HepG2 (cell line): ENCODE measurements around the gene ME2. TPM values are rescaled to one million over a fixed set of nuclear protein-coding genes. Genes with fewer than 3 reads are reported as not detected.

Source experiments
- polyA plus RNA-seq, 8 experiments: library from polyadenylated mRNA; depleted of rRNA in 3 of 8; stranded (reverse) in 7 of 8; unstranded in 1 of 8; fragments of >200 nt; fragmentation: Illumina TruSeq in 4 of 8; extraction: Trizol in 4 of 8; gene quantifications; 2 replicates each; pipeline versions ENCODE4 v1.2.1 to v1.2.3, GENCODE V29; 2011 to 2016; ENCODE audit warnings: low read depth in 4 of 8, missing spikeins in 1 of 8, mixed read lengths in 1 of 8; ENCODE audit not compliant: insufficient read depth in 1 of 8
- small RNA-seq, 3 experiments: library from RNA; depleted of rRNA; stranded (forward); fragments of <200 nt; gene quantifications; one replicate each; pipeline ENCODE3, GENCODE V24; 2012; ENCODE audit warnings: low read depth in 2 of 3, low replicate concordance in 1 of 3; ENCODE audit not compliant: insufficient read length in 3 of 3, insufficient read depth in 2 of 3
- total RNA-seq, 5 experiments: library from RNA; depleted of rRNA; stranded (reverse); fragments of >200 nt; fragmentation: Illumina TruSeq; extraction: Trizol; gene quantifications; 2 replicates each; pipeline ENCODE4 v1.2.3, GENCODE V29; 2016; ENCODE audit warnings: low read depth in 1 of 5

Gene ME2
- total and polyA plus RNA-seq, 2 of the 13 experiments (the other 11 are each of a cell fraction or from before 2014, with no cell fraction given), result 17.3 to 20.6 TPM

Small RNA genes within 50 kb of the gene (small RNA-seq; reads per million reads assigned to genes)
- 0 reads per million in 3 experiments for gene RF00019

Other genes with a start within 250 kb of the ME2 start
- not detected in 2 replicates for gene MRO, start 59.1 kb upstream of the ME2 start, total RNA-seq (2016; rRNA removed; fragmentation: Illumina TruSeq; extraction: Trizol)
- not detected in 2 replicates for gene MRO, start 59.1 kb upstream of the ME2 start, polyA plus RNA-seq (2011; rRNA removed)
- gene ELAC1, start 88.9 kb downstream of the ME2 start, total RNA-seq (2016; rRNA removed; fragmentation: Illumina TruSeq; extraction: Trizol), result 3.6 TPM in 2 replicates
- 1.3 and 1.9 TPM in 2 replicates for gene ELAC1, start 88.9 kb downstream of the ME2 start, polyA plus RNA-seq (2011; rRNA removed)
- gene SMAD4, start 151.1 kb downstream of the ME2 start, total RNA-seq (2016; rRNA removed; fragmentation: Illumina TruSeq; extraction: Trizol), result 72.0 and 99.1 TPM in 2 replicates
- 53.8 and 70.2 TPM in 2 replicates for gene SMAD4, start 151.1 kb downstream of the ME2 start, polyA plus RNA-seq (2011; rRNA removed)